Calu3 (cell line): ENCODE results near the gene LAIR2. TPM values are rescaled to one million over a fixed set of nuclear protein-coding genes. Genes with fewer than 3 reads are reported as not detected.
"Not testable (repeated sequence)": the region's sequence is repeated elsewhere in the genome, so short reads cannot be mapped to it uniquely, and the experiment has no call there.

Source experiments
- BruUV-seq: library from RNA; stranded (reverse); fragments of 400-500 nt; replicated peaks from 2 replicates; lab custom pipeline; 2021; lab: Mats Ljungman, UMichigan
- CTCF ChIA-PET: fragments of 300-600 bp; sonication (Branson Sonifier 250); formaldehyde crosslinking; loops from one replicate; lab custom pipeline; 2022; ENCODE audit warnings: antibody characterized with exemption; lab: Charles Lee
- DNase-seq: peaks from one replicate; pipeline ENCODE4 v3.0.0; 2022
- H3K27ac Mint-ChIP-seq: one replicate; pipeline ENCODE4 v1.8.0; 2022; ENCODE audit warnings: mixed read lengths; ENCODE audit not compliant: unreplicated experiment
- H3K27me3 Mint-ChIP-seq: one replicate; pipeline ENCODE4 v1.8.0; 2022; ENCODE audit warnings: mixed read lengths; ENCODE audit not compliant: unreplicated experiment
- H3K36me3 Mint-ChIP-seq: one replicate; pipeline ENCODE4 v1.8.0; 2022; ENCODE audit warnings: mild to moderate bottlenecking, moderate library complexity, mixed read lengths; ENCODE audit not compliant: insufficient read depth, unreplicated experiment
- H3K4me1 Mint-ChIP-seq: one replicate; pipeline ENCODE4 v1.8.0; 2022; ENCODE audit warnings: mild to moderate bottlenecking, low read depth, mixed read lengths; ENCODE audit not compliant: unreplicated experiment
- H3K4me3 Mint-ChIP-seq: one replicate; pipeline ENCODE4 v1.8.0; 2022; ENCODE audit warnings: mild to moderate bottlenecking, low read depth, moderate library complexity, mixed read lengths; ENCODE audit not compliant: unreplicated experiment
- H3K9me3 Mint-ChIP-seq: one replicate; pipeline ENCODE4 v1.8.0; 2022; ENCODE audit warnings: low read depth, mixed read lengths; ENCODE audit not compliant: unreplicated experiment
- CTCF ChIP-seq: fragments of 200-600 bp; IDR thresholded peaks from one replicate; pipeline ENCODE4 v1.8.0; 2022; ENCODE audit warnings: antibody characterized with exemption; ENCODE audit not compliant: unreplicated experiment
- intact Hi-C: fragments of 100-400 bp; cut with micrococcal nuclease; formaldehyde crosslinking; loops from one replicate; pipeline ENCODE4 v1.10.0; 2022; ENCODE audit not compliant: unreplicated experiment
- total RNA-seq: library from RNA; stranded (reverse); gene quantifications from 2 replicates; pipeline ENCODE4 v1.2.3, GENCODE V29; 2022

The LAIR2 gene
- total RNA-seq, 1 experiment from 2014 or later = not detected

- H3K4me1 Mint-ChIP-seq = no peaks in the 10 kb centered on the region
- BruUV-seq = no TSS peak
- H3K27ac Mint-ChIP-seq = no peak overlapping the region
- CTCF ChIA-PET = interaction anchor here (0.6 kb wide), 1 partner anchor 13 kb away, joined by 5 read pairs; no protein-coding TSS in a partner anchor
- H3K27me3 Mint-ChIP-seq = peaks cover 65% of the 10 kb centered on the region
- DNase-seq = no peak
- no peak for TF ChIP-seq CTCF
- no peak overlapping the region for H3K4me3 Mint-ChIP-seq
- no peaks in the 10 kb centered on the region for H3K9me3 Mint-ChIP-seq
- no peaks in the 10 kb centered on the region for H3K36me3 Mint-ChIP-seq
- intact Hi-C loops = no loop called here
Observed at GRCh38 chr19:54492568-54492967, 10.1 kb upstream of the LAIR2 start.

- H3K27me3 Mint-ChIP-seq = peaks cover 70% of the 10 kb centered on the region
- BruUV-seq, H3K4me1 Mint-ChIP-seq, H3K4me3 Mint-ChIP-seq, DNase-seq, H3K27ac Mint-ChIP-seq, intact Hi-C loops, H3K9me3 Mint-ChIP-seq, H3K36me3 Mint-ChIP-seq: not testable (repeated sequence)
- CTCF ChIA-PET = interaction anchor here (0.6 kb wide), 1 partner anchor 14 kb away, joined by 5 read pairs; no protein-coding TSS in a partner anchor
Observed at GRCh38 chr19:54493056-54493455, 9.6 kb upstream of the LAIR2 start.

- DNase-seq = no peak
- no peaks in the 10 kb centered on the region for H3K4me1 Mint-ChIP-seq
- H3K9me3 Mint-ChIP-seq = no peaks in the 10 kb centered on the region
- H3K4me3 Mint-ChIP-seq = no peak overlapping the region
- TF ChIP-seq CTCF = no peak
- CTCF ChIA-PET = interaction anchor here (0.5 kb wide), 1 partner anchor 38 kb away, joined by 4 read pairs; no protein-coding TSS in a partner anchor
- intact Hi-C loops = no loop called here
- H3K27ac Mint-ChIP-seq = no peak overlapping the region
- H3K27me3 Mint-ChIP-seq = peaks cover 71% of the 10 kb centered on the region
- BruUV-seq = no TSS peak
- no peaks in the 10 kb centered on the region for H3K36me3 Mint-ChIP-seq
Observed at GRCh38 chr19:54493967-54494585, 8.6 kb upstream of the LAIR2 start.

- intact Hi-C loops, H3K36me3 Mint-ChIP-seq, H3K9me3 Mint-ChIP-seq, H3K4me3 Mint-ChIP-seq, H3K4me1 Mint-ChIP-seq, H3K27ac Mint-ChIP-seq, BruUV-seq, DNase-seq, CTCF ChIA-PET: not testable (repeated sequence)
- H3K27me3 Mint-ChIP-seq = peaks cover 65% of the 10 kb centered on the region
Observed at GRCh38 chr19:54495284-54495683, 7.3 kb upstream of the LAIR2 start.

- H3K27ac Mint-ChIP-seq, H3K9me3 Mint-ChIP-seq, H3K4me1 Mint-ChIP-seq, intact Hi-C loops, H3K36me3 Mint-ChIP-seq, H3K4me3 Mint-ChIP-seq, BruUV-seq, DNase-seq: not testable (repeated sequence)
- CTCF ChIA-PET = interaction anchor here (0.5 kb wide), 1 partner anchor 10 kb away, joined by 4 read pairs; no protein-coding TSS in a partner anchor
- H3K27me3 Mint-ChIP-seq = peaks cover 47% of the 10 kb centered on the region
Observed at GRCh38 chr19:54497747-54498450, 4.7 kb upstream of the LAIR2 start.

- BruUV-seq, CTCF ChIA-PET, intact Hi-C loops, DNase-seq, H3K9me3 Mint-ChIP-seq, H3K4me1 Mint-ChIP-seq, H3K36me3 Mint-ChIP-seq, H3K27ac Mint-ChIP-seq, H3K4me3 Mint-ChIP-seq: not testable (repeated sequence)
- H3K27me3 Mint-ChIP-seq = peaks cover 42% of the 10 kb centered on the region
Observed at GRCh38 chr19:54498451-54498772, 4.2 kb upstream of the LAIR2 start.

GRCh38 chr19:54505542-54505941 lies 2.9 kb downstream of the LAIR2 start:
- H3K4me3 Mint-ChIP-seq, H3K27ac Mint-ChIP-seq, BruUV-seq, intact Hi-C loops, H3K9me3 Mint-ChIP-seq, H3K36me3 Mint-ChIP-seq, DNase-seq: not testable (repeated sequence)
- peaks cover 20% of the 10 kb centered on the region for H3K4me1 Mint-ChIP-seq
- peaks cover 56% of the 10 kb centered on the region for H3K27me3 Mint-ChIP-seq
- CTCF ChIA-PET = interaction anchor here (1.3 to 1.4 kb wide), 2 partner anchors 32 to 33 kb away, joined by 3 read pairs; partner anchors contain the start of gene CDC42EP5
